WERI-Rb-1 (cell line): ENCODE data around the gene EEF2KMT.

Source experiments
- DNase-seq: peaks from one replicate; pipeline ENCODE4 v3.0.0-alpha.2; 2020
- H3K27ac ChIP-seq: fragments of 250-450 bp; sonication (Bioruptor Pico); 2 replicates; pipeline ENCODE4 v1.5.1; 2020; ENCODE audit warnings: mild to moderate bottlenecking, moderate library complexity
- H3K27me3 ChIP-seq: fragments of 250-450 bp; sonication (Bioruptor Pico); 2 replicates; pipeline ENCODE4 v1.5.1; 2021; ENCODE audit warnings: mild to moderate bottlenecking, low read depth, moderate library complexity; ENCODE audit not compliant: insufficient read depth, severe bottlenecking
- H3K36me3 ChIP-seq: fragments of 250-450 bp; sonication (Bioruptor Pico); 2 replicates; pipeline ENCODE4 v1.5.1; 2020; ENCODE audit warnings: mild to moderate bottlenecking, moderate library complexity
- H3K4me3 ChIP-seq: 2 replicates; pipeline ENCODE4 v1.5.1; 2011; ENCODE audit warnings: low read depth, mild to moderate bottlenecking, control low read depth, low read length
- H3K9me3 ChIP-seq: fragments of 250-450 bp; sonication (Bioruptor Pico); 2 replicates; pipeline ENCODE4 v1.5.1; 2021; ENCODE audit warnings: mild to moderate bottlenecking, moderate library complexity; ENCODE audit not compliant: severe bottlenecking
- TF ChIP-seq, protein P1 (sequence below): IDR thresholded peaks from 2 replicates; pipeline ENCODE4 v1.5.1; 2011; ENCODE audit warnings: low read depth, mild to moderate bottlenecking, control low read depth, inconsistent platforms, low read length

The EEF2KMT gene

GRCh38 chr16:5059386-5060072, 38.1 kb downstream of the EEF2KMT start:
- no peak for DNase-seq
- no peak overlapping the region for H3K4me3 ChIP-seq
- no peaks in the 10 kb centered on the region for H3K36me3 ChIP-seq
- no peaks in the 10 kb centered on the region for H3K9me3 ChIP-seq
- no peak overlapping the region for H3K27ac ChIP-seq
- TF ChIP-seq, protein P1, sequence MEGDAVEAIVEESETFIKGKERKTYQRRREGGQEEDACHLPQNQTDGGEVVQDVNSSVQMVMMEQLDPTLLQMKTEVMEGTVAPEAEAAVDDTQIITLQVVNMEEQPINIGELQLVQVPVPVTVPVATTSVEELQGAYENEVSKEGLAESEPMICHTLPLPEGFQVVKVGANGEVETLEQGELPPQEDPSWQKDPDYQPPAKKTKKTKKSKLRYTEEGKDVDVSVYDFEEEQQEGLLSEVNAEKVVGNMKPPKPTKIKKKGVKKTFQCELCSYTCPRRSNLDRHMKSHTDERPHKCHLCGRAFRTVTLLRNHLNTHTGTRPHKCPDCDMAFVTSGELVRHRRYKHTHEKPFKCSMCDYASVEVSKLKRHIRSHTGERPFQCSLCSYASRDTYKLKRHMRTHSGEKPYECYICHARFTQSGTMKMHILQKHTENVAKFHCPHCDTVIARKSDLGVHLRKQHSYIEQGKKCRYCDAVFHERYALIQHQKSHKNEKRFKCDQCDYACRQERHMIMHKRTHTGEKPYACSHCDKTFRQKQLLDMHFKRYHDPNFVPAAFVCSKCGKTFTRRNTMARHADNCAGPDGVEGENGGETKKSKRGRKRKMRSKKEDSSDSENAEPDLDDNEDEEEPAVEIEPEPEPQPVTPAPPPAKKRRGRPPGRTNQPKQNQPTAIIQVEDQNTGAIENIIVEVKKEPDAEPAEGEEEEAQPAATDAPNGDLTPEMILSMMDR: no peak
- no peaks in the 10 kb centered on the region for H3K27me3 ChIP-seq

GRCh38 chr16:5058476-5058875, 39.1 kb downstream of the EEF2KMT start:
- Histone ChIP-seq H3K4me3 (no peak overlapping the region), H3K27me3 (no peaks in the 10 kb centered on the region), H3K27ac (no peak overlapping the region), H3K36me3 (no peaks in the 10 kb centered on the region), H3K9me3 (no peaks in the 10 kb centered on the region)
- DNase-seq: peak; percentile 27
- TF ChIP-seq, protein P1: peak; percentile 36; the same call in 1 of the 2 replicates

GRCh38 chr16:5056352-5056751, 41.2 kb downstream of the EEF2KMT start:
- Histone ChIP-seq H3K36me3 (no peaks in the 10 kb centered on the region), H3K9me3 (no peaks in the 10 kb centered on the region), H3K4me3 (no peak overlapping the region), H3K27ac (no peak overlapping the region), H3K27me3 (no peaks in the 10 kb centered on the region)
- peak; percentile 62 for DNase-seq
- TF ChIP-seq, protein P1: peak; percentile 83

GRCh38 chr16:5054876-5055865, 42.4 kb downstream of the EEF2KMT start:
- TF ChIP-seq, protein P1: no peak
- Histone ChIP-seq H3K36me3 (no peaks in the 10 kb centered on the region), H3K4me3 (no peak overlapping the region), H3K27me3 (no peaks in the 10 kb centered on the region), H3K9me3 (no peaks in the 10 kb centered on the region), H3K27ac (no peak overlapping the region)
- no peak for DNase-seq

- Histone ChIP-seq H3K4me3 (no peak overlapping the region), H3K27me3 (no peaks in the 10 kb centered on the region), H3K27ac (no peak overlapping the region), H3K36me3 (no peaks in the 10 kb centered on the region), H3K9me3 (no peaks in the 10 kb centered on the region)
- TF ChIP-seq, protein P1: no peak
- no peak for DNase-seq
These were observed 50.7 kb downstream of the EEF2KMT start for GRCh38 chr16:5046914-5047313.
